HEK293 (cell line): Measurements from ENCODE around the gene HSD17B4.
"Not testable (repeated sequence)": the region's sequence is repeated elsewhere in the genome, so short reads cannot be mapped to it uniquely, and the experiment has no call there.

Source experiments
- CTCF ChIA-PET: fragments of 350-600 bp; formaldehyde crosslinking; extraction: SDS; loops from one replicate; lab custom pipeline; 2021; ENCODE audit warnings: antibody characterized with exemption; lab: Yijun Ruan, JAX
- POLR2A ChIA-PET: fragments of 300-600 bp; formaldehyde crosslinking; extraction: SDS; loops from one replicate; lab custom pipeline; 2020; ENCODE audit warnings: antibody characterized with exemption, inconsistent platforms; lab: Yijun Ruan, JAX
- H3K27ac ChIP-seq: fragments of 200-500 bp; sonication (Bioruptor generic); 2 replicates; pipeline ENCODE4 v1.5.1; 2014; ENCODE audit warnings: low read depth, low read length, control low read depth, inconsistent platforms; ENCODE audit errors: extremely low read depth
- H3K36me3 ChIP-seq, 2 experiments: fragments of 200-500 bp in 1 of 2; sonication (Bioruptor generic) in 1 of 2; 1 replicate in 1 of 2; 2 replicates in 1 of 2; pipeline ENCODE4 v1.5.1; 2014 to 2017; ENCODE audit warnings: inconsistent platforms in 2 of 2, low read length in 2 of 2; ENCODE audit not compliant: control insufficient read depth in 2 of 2, insufficient read depth in 1 of 2
- H3K4me1 ChIP-seq: fragments of 200-500 bp; sonication (Bioruptor generic); 2 replicates; pipeline ENCODE4 v1.5.1; 2014; ENCODE audit warnings: mild to moderate bottlenecking, low read length, inconsistent platforms; ENCODE audit not compliant: control insufficient read depth, insufficient read depth
- H3K4me3 ChIP-seq: 2 replicates; pipeline ENCODE4 v1.5.1; 2011; ENCODE audit warnings: low read depth, mild to moderate bottlenecking, control low read depth, low read length, moderate library complexity
- H3K9me3 ChIP-seq: fragments of 200-500 bp; sonication (Bioruptor generic); 2 replicates; pipeline ENCODE4 v1.5.1; 2014; ENCODE audit warnings: low read depth, low read length, inconsistent platforms; ENCODE audit not compliant: control insufficient read depth, insufficient read depth
- GLI4 ChIP-seq: fragments of 450-650 bp; formaldehyde crosslinking; IDR thresholded peaks from 2 replicates; pipeline ENCODE4 v1.5.1; 2016; ENCODE audit warnings: missing biosample characterization, missing genetic modification characterization
- ZBTB26 ChIP-seq: fragments of 450-650 bp; formaldehyde crosslinking; optimal IDR thresholded peaks from 2 replicates; pipeline ENCODE3; 2016; ENCODE audit warnings: missing biosample characterization, mild to moderate bottlenecking, missing genetic modification characterization
- ZBTB6 ChIP-seq: fragments of 450-650 bp; formaldehyde crosslinking; IDR thresholded peaks from 2 replicates; pipeline ENCODE4 v1.5.1; 2017; ENCODE audit warnings: missing biosample characterization, missing genetic modification characterization
- ZNF146 ChIP-seq: fragments of 450-650 bp; formaldehyde crosslinking; IDR thresholded peaks from 2 replicates; pipeline ENCODE4 v1.5.1; 2016; ENCODE audit warnings: missing biosample characterization, missing genetic modification characterization
- ZNF202 ChIP-seq: fragments of 450-650 bp; formaldehyde crosslinking; IDR thresholded peaks from 2 replicates; pipeline ENCODE4 v1.5.1; 2016; ENCODE audit warnings: missing biosample characterization, missing genetic modification characterization, borderline replicate concordance
- ZNF280D ChIP-seq: fragments of 450-650 bp; formaldehyde crosslinking; IDR thresholded peaks from 2 replicates; pipeline ENCODE4 v1.5.1; 2016; ENCODE audit warnings: missing biosample characterization, missing genetic modification characterization
- ZNF48 ChIP-seq: fragments of 450-650 bp; formaldehyde crosslinking; IDR thresholded peaks from 2 replicates; pipeline ENCODE4 v1.5.1; 2016; ENCODE audit warnings: missing biosample characterization, missing genetic modification characterization
- ZNF580 ChIP-seq: fragments of 450-650 bp; formaldehyde crosslinking; IDR thresholded peaks from 2 replicates; pipeline ENCODE4 v1.5.1; 2016; ENCODE audit warnings: missing biosample characterization, missing genetic modification characterization
- ZNF626 ChIP-seq: fragments of 450-650 bp; sonication (Bioruptor Pico); formaldehyde crosslinking; IDR thresholded peaks from 2 replicates; pipeline ENCODE4 v1.5.1; 2018; ENCODE audit warnings: missing biosample characterization, missing genetic modification characterization, inconsistent platforms
- ZNF639 ChIP-seq: fragments of 450-650 bp; formaldehyde crosslinking; IDR thresholded peaks from 2 replicates; pipeline ENCODE4 v1.5.1; 2016; ENCODE audit warnings: missing biosample characterization, missing genetic modification characterization
- ZNF677 ChIP-seq: fragments of 450-650 bp; IDR thresholded peaks from 2 replicates; pipeline ENCODE4 v1.5.0; 2018; ENCODE audit warnings: missing biosample characterization, mild to moderate bottlenecking, missing genetic modification characterization, moderate library complexity
- ZNF704 ChIP-seq: fragments of 450-650 bp; formaldehyde crosslinking; IDR thresholded peaks from 2 replicates; pipeline ENCODE4 v1.5.1; 2016; ENCODE audit warnings: missing biosample characterization, missing genetic modification characterization
- ZSCAN5A ChIP-seq: fragments of 450-650 bp; formaldehyde crosslinking; IDR thresholded peaks from 2 replicates; pipeline ENCODE4 v1.5.1; 2016; ENCODE audit warnings: missing biosample characterization, missing genetic modification characterization

Gene HSD17B4

GRCh38 chr5:119503939-119504338 lies 51.6 kb downstream of the HSD17B4 start:
- H3K4me3 ChIP-seq, CTCF ChIA-PET, H3K4me1 ChIP-seq, H3K27ac ChIP-seq, H3K9me3 ChIP-seq, POLR2A ChIA-PET: not testable (repeated sequence)
- H3K36me3 ChIP-seq = peaks cover 5 to 29% of the 10 kb centered on the region in 2 experiments
- 0 out of 2 replicates have a peak, but pooled peaks have one; percentile 49 for TF ChIP-seq ZNF202
- TF ChIP-seq ZNF626 (tag by site-specific recombination) = peak; percentile 55; the same call in 1 of the 2 replicates
- peak; percentile 87 for TF ChIP-seq ZNF280D (tag by site-specific recombination)
- peak; percentile 75 for TF ChIP-seq ZNF580
- TF ChIP-seq ZNF146 (tag by site-specific recombination) = peak; percentile 98

GRCh38 chr5:119512277-119512676 lies 60.0 kb downstream of the HSD17B4 start:
- H3K36me3 ChIP-seq = peaks cover 19 to 49% of the 10 kb centered on the region in 2 experiments; a peak in 2 of 3 replicates
- CTCF ChIA-PET = interaction anchor here (0.6 kb wide), 1 partner anchor 253 kb away, joined by 3 read pairs; no protein-coding TSS in a partner anchor

GRCh38 chr5:119515192-119515591 lies 62.9 kb downstream of the HSD17B4 start:
- ChIA-PET POLR2A (no interaction called here), CTCF (no interaction called here)
- Histone ChIP-seq H3K27ac (no peak overlapping the region), H3K4me1 (no peaks in the 10 kb centered on the region), H3K36me3 (peaks cover 9 to 38% of the 10 kb centered on the region in 2 experiments), H3K9me3 (no peaks in the 10 kb centered on the region), H3K4me3 (no peak overlapping the region)
- TF ChIP-seq GLI4 (no peak), ZBTB26 (tag by site-specific recombination) (no peak), ZNF639 (tag by site-specific recombination) (no peak), ZBTB6 (tag by site-specific recombination) (no peak), ZSCAN5A (no peak), ZNF704 (tag by site-specific recombination) (no peak)

More at GRCh38 chr5:119512277-119512676, 60.0 kb downstream of the HSD17B4 start:
- H3K4me3 ChIP-seq = no peak overlapping the region
- POLR2A ChIA-PET = no interaction called here
- no peak for TF ChIP-seq ZNF48
- peak; percentile 60; the same call in 1 of the 2 replicates for TF ChIP-seq ZNF677 (tag by site-specific recombination)
- H3K27ac ChIP-seq = no peak overlapping the region
- no peaks in the 10 kb centered on the region for H3K4me1 ChIP-seq
- H3K9me3 ChIP-seq = no peaks in the 10 kb centered on the region

GRCh38 chr5:119517115-119517514 lies 64.8 kb downstream of the HSD17B4 start:
- H3K9me3 ChIP-seq, H3K4me3 ChIP-seq, POLR2A ChIA-PET, CTCF ChIA-PET, H3K27ac ChIP-seq, H3K4me1 ChIP-seq: not testable (repeated sequence)
- peaks cover 7 to 25% of the 10 kb centered on the region in 2 experiments for H3K36me3 ChIP-seq
